Activated T-helper 2 cell treated with anti-CD3 and anti-CD28 coated beads, Interferon-gamma antibody, Interleukin-2, Interleukin-4, amounts not matched to agents 10 μg/mL and 5 μg/mL and 100 μg/mL, durations not matched to agents 14 hours and 24 hours and 36 hours (primary cell): ENCODE measurements around the gene C14orf180. TPM values are rescaled to one million over a fixed set of nuclear protein-coding genes. Genes with fewer than 3 reads are reported as not detected.

Source experiments
- DNase-seq: peaks from one replicate; pipeline ENCODE4 v3.0.0; 2021; ENCODE audit warnings: low spot score
- H3K27ac Mint-ChIP-seq: one replicate; pipeline ENCODE4 v1.8.0; 2021; ENCODE audit warnings: mixed read lengths
- H3K27me3 Mint-ChIP-seq: one replicate; pipeline ENCODE4 v1.8.0; 2021; ENCODE audit warnings: low read depth, mixed read lengths
- H3K36me3 Mint-ChIP-seq: one replicate; pipeline ENCODE4 v1.8.0; 2021; ENCODE audit warnings: low read depth, mixed read lengths
- H3K4me1 Mint-ChIP-seq: one replicate; pipeline ENCODE4 v1.8.0; 2021; ENCODE audit warnings: low read depth, mixed read lengths
- H3K4me3 Mint-ChIP-seq: one replicate; pipeline ENCODE4 v1.8.0; 2021; ENCODE audit warnings: low read depth, mild to moderate bottlenecking, moderate library complexity, mixed read lengths
- H3K9me3 Mint-ChIP-seq: one replicate; pipeline ENCODE4 v1.8.0; 2021; ENCODE audit warnings: mixed read lengths
- intact Hi-C: fragments of 100-400 bp; cut with micrococcal nuclease; formaldehyde crosslinking; loops from one replicate; pipeline ENCODE4 v1.15.1; 2023
- total RNA-seq: library from RNA; stranded (reverse); gene quantifications from 2 replicates; pipeline ENCODE4 v1.2.3, GENCODE V29; 2022

Gene C14orf180
- total RNA-seq, 1 donor from 2014 or later, result not detected

DNA sequence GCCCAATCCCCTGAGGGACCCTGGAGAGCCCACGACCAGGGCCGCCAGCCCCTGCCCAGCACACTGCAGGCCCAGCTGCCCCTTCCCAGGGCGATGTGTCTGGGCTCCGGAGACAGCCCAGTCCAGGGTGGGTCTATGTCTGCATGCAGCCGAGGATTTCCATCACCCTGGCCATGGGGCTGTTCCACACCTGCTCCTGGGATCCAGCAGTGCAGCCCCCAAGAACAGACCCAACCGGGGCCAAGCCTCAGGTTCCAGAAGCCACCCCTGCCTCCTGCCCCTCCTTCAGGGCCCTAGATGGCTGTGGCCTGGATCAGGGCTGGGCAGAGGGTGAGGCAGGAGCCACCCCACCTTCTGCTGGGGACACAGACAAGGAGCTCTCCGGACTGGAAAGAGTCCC is 11.5 kb downstream of the C14orf180 start:
- no peak for DNase-seq
- Mint-ChIP-seq H3K27me3 (no peaks in the 10 kb centered on the region), H3K27ac (no peak overlapping the region), H3K4me1 (no peaks in the 10 kb centered on the region), H3K9me3 (no peaks in the 10 kb centered on the region), H3K4me3 (no peak overlapping the region), H3K36me3 (no peaks in the 10 kb centered on the region)
- intact Hi-C loops, result no loop called here

DNA sequence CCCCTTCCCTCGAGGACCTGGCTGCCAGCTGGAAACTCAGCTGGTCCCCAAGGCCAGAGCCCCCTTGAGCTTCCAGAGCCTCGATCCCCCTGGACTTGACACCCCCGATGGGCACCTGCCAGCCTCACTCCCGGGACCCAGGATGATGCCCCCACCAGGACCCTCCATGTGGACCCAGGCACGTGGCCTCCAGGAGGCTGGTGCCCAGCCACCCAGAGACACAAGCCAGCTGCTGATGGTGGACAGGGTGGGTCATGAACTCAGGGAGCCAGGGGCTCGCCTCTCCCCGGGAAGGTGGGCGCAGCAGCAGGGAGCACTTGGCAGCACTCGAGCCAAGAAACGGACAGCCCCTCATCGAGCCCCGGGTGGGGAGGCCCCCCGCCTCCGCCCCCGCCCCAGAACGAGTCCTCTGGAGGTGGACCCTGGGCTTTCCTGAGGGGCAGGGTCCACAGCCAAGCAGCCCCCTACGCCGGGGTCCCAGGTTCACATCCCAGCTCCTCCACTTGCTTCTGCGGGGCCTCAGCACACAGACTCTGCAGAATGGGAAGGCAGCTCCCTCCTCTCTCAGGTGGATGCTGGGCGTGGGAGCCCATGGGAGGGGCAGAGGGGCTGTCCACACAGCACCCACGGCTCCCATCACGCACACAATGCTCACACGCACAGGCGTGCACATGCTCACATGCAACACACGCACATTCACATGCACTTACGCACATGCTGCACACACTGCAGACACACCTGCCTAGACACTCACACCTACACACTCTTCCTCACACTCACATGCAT is 12.1 kb downstream of the C14orf180 start:
- intact Hi-C loops, result no loop called here
- H3K9me3 Mint-ChIP-seq, result no peaks in the 10 kb centered on the region
- no peaks in the 10 kb centered on the region for H3K36me3 Mint-ChIP-seq
- no peak overlapping the region for H3K4me3 Mint-ChIP-seq
- no peak overlapping the region for H3K27ac Mint-ChIP-seq
- no peak for DNase-seq
- H3K27me3 Mint-ChIP-seq, result no peaks in the 10 kb centered on the region
- H3K4me1 Mint-ChIP-seq, result no peaks in the 10 kb centered on the region

DNA sequence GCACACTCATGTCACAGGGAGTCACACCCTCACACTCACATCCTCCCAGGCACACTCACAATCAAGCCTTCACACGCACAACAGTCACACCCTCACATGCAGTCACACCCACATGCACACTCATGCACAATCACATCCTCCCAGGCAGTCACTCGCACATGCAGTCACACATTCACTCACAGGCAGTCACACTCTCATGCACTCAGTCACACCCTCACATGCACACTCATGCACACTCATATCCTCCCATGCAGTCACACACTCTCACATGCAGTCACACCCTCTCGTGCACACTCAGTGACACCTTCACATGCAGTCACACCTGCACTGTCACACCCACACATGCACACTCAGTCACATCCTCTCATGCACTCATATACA is 12.7 kb downstream of the C14orf180 start:
- Mint-ChIP-seq H3K4me1 (no peaks in the 10 kb centered on the region), H3K4me3 (no peak overlapping the region), H3K36me3 (no peaks in the 10 kb centered on the region), H3K9me3 (no peaks in the 10 kb centered on the region), H3K27me3 (no peaks in the 10 kb centered on the region), H3K27ac (no peak overlapping the region)
- intact Hi-C loops, result no loop called here
- DNase-seq, result no peak

DNA sequence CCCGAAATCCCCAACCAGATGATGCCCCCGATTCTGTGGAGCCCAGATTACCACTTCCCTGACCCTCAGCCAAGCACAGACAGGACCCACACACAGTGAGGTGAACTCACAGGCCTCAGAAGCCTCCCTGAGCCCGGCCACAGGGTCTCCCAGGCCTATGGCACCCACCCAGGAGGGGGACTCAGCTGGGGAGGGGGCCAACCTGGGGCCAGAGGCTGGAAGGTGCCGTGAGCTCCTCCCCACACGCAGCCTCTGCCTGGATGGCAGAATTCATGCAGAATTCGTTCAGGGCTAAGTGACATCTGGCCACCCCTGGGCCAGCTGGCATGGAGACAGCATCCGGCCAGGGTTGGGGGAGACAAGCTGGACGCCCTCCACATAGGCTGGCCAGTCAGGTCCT is 13.2 kb downstream of the C14orf180 start:
- Mint-ChIP-seq H3K36me3 (no peaks in the 10 kb centered on the region), H3K4me3 (no peak overlapping the region), H3K27ac (no peak overlapping the region), H3K9me3 (no peaks in the 10 kb centered on the region), H3K4me1 (no peaks in the 10 kb centered on the region), H3K27me3 (no peaks in the 10 kb centered on the region)
- no peak for DNase-seq
- intact Hi-C loops, result no loop called here

DNA sequence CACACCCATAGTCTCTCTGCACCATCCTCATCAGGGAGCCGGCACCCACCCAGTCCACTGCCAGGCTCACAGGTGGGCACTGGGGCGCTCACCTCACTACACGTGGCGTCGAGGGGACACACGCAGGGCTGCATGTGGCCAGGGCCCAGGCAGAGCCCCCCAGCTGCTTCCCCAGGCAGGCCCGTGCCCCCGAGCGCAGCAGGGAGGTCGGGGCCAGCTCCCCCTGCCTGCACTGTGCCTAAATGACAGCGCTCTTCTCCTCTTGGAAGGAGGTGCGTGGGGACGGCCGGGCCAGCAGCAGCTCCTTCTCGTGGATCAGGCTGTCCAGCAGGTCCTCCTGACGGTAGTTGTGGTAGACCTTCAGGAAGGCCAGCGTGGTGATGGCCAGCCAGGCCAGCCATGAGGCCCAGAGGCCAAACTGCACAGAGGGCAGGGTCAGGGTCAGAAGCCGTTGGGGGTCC is 13.7 kb downstream of the C14orf180 start:
- Mint-ChIP-seq H3K27ac (no peak overlapping the region), H3K4me1 (no peaks in the 10 kb centered on the region), H3K27me3 (no peaks in the 10 kb centered on the region), H3K9me3 (no peaks in the 10 kb centered on the region), H3K4me3 (no peak overlapping the region), H3K36me3 (no peaks in the 10 kb centered on the region)
- no peak for DNase-seq
- intact Hi-C loops, result no loop called here

DNA sequence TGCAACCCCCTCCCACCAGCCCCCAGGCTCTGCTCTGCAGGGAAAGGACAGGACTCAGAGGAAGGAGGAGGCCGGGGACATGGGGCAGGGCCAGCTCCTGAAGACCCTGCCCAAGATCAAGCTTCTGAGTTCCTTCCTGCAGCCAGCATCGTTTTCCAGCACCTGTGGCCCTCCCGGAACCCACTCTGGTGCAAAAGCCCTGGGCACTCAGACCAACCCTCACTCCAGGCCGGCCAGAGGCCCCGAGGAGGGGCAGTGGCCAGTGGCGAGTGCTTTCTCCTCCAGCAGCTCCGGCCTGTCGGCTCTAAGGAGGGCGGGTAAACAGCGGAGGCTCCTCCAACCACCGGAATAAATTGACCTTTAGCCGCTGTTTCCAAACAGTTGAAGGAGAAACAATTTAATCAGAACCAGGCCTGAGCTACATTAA is 14.2 kb downstream of the C14orf180 start:
- DNase-seq, result no peak
- H3K27ac Mint-ChIP-seq, result no peak overlapping the region
- H3K4me1 Mint-ChIP-seq, result no peaks in the 10 kb centered on the region
- H3K4me3 Mint-ChIP-seq, result no peak overlapping the region
- intact Hi-C loops, result no loop called here
- H3K36me3 Mint-ChIP-seq, result no peaks in the 10 kb centered on the region
- no peaks in the 10 kb centered on the region for H3K9me3 Mint-ChIP-seq
- H3K27me3 Mint-ChIP-seq, result no peaks in the 10 kb centered on the region

DNA sequence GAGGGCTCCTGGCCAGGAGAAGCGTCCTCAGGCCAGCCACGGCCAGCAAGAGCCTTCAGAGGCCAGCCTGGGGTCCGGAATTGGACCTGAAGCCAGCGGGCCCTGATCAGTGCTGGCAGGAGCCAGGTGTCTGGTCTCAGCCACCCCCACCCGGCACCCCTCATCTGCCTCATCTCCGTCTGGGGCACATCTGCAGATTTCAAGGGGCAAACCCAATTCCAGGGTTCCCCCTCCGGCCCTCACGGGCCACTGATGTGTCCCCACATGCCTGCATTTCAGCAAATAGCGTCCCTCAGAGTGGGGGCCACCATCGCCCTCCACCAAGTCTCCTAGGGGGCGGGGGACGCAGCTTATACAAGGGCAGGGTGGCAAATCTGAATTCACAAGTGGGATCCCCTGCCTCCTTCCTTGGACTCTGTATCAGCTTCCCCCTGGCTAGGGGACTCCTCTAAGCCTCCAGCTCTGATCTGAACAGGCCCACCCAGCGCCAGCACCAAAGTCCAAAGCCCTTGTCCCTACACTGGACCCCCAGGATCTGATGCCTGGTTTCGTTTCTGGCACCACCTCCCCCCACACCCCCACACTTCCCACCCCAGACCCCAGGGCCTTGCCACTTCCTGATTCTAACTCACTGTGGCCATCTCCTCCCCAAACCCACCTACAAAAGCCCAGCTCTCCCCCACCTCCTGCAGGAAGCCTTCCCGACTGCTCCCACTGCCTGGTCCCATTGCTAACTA is 14.9 kb downstream of the C14orf180 start:
- Mint-ChIP-seq H3K27ac (no peak overlapping the region), H3K36me3 (no peaks in the 10 kb centered on the region), H3K4me1 (no peaks in the 10 kb centered on the region), H3K9me3 (no peaks in the 10 kb centered on the region), H3K4me3 (no peak overlapping the region), H3K27me3 (no peaks in the 10 kb centered on the region)
- no peak for DNase-seq
- intact Hi-C loops, result no loop called here

DNA sequence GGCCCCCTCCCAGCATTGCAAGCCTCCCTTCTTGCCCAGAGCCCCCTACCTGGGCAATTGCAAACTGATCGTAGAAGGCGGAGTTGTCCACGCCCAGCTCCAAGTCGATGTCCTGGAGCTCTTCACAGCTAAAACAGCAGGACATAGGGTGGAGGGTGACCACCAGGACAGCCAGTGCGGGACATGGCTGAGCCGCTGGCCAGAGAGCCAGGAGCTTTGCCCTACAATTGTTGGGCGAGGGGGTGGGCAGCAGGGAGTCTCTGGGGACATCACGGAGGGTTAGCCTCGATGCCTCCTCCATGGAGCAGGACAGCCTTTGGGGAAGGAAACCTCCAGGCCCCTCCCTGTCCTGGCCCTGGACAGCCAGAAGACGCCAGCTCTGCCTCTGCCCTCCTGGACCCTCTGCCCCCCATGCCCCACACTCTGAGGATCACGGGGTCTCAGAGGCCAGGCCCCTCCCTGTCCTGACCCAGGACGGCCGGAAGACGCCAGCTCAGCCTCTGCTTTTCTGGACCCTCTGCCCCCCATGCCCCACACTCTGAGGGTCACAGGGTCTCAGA is 15.6 kb downstream of the C14orf180 start:
- no peak for DNase-seq
- Mint-ChIP-seq H3K4me1 (no peaks in the 10 kb centered on the region), H3K36me3 (no peaks in the 10 kb centered on the region), H3K27ac (no peak overlapping the region), H3K4me3 (no peak overlapping the region), H3K9me3 (no peaks in the 10 kb centered on the region), H3K27me3 (no peaks in the 10 kb centered on the region)
- intact Hi-C loops, result no loop called here

DNA sequence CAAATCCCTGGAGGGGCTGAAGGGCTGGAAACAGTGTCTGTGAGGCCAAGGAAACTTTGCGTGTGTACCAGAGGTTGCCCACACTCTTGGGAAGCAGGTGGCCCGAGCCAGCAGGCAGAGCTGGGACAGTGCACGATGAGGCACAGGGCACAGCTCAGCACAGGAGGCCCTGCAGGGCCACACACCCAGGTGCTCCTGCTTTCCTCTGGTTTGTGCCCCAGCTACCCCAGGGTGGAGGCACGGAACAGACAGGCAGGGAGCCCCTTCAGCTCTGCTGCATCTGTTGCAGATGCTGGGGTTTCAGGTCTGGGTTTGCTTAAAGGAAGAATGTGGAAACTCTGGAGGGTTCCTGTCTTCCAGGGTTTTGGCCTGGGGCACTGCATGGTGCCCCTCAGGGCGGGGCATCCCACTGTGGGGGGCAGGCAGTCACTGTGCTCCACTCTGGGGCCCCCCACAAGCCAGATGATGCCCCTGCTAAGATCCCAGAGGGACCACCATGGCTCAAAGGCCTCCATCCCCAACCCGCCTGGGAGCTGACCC is 16.4 kb downstream of the C14orf180 start:
- Mint-ChIP-seq H3K9me3 (no peaks in the 10 kb centered on the region), H3K27ac (no peak overlapping the region), H3K27me3 (no peaks in the 10 kb centered on the region), H3K36me3 (no peaks in the 10 kb centered on the region), H3K4me3 (no peak overlapping the region), H3K4me1 (no peaks in the 10 kb centered on the region)
- intact Hi-C loops, result no loop called here
- DNase-seq, result no peak

DNA sequence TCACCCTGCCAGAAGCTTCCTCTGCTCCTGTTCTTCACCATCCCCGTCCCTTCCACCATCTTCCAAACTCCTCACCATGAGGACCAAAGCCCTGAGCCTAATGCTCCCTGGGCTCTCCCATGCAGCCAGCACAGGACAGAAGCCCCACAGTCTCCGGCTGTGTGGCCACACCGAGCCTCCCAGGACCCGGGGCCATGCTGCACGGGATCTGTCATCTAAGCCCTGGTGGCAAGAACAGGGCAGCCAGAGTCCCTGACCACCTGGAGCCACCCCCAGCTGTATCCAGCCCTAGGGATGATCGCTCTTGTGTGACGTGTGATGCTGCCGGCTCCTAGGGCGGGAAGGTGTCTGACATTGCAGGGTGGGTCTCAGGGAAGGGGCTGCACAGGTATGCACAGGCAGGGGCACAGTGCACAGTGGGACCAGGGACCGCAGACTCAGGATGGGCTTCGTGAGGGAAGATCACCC is 16.9 kb downstream of the C14orf180 start:
- Mint-ChIP-seq H3K4me3 (no peak overlapping the region), H3K4me1 (no peaks in the 10 kb centered on the region), H3K9me3 (no peaks in the 10 kb centered on the region), H3K27ac (no peak overlapping the region), H3K27me3 (no peaks in the 10 kb centered on the region), H3K36me3 (no peaks in the 10 kb centered on the region)
- DNase-seq, result no peak
- intact Hi-C loops, result no loop called here

DNA sequence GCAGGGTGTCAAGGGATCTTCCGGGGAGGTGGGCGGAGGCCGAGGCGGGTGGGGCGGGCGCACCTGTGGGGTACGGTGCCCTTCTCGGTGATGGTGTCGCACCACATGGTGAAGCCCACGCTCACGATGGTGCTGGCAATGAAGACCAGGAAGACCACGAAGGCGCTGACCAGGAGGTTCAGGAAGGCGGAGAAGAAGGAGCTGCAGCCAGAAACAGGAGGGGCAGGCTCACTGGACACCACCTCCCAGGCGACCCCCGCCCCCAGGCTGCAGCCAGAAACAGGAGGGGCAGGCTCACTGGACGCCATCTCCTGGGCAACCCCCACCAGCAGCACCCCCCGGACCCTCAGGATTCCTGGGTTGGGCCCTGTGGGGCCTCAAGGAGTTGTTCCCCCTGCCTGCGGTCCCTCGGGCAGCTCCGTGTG is 17.4 kb downstream of the C14orf180 start:
- no peaks in the 10 kb centered on the region for H3K27me3 Mint-ChIP-seq
- H3K36me3 Mint-ChIP-seq, result no peaks in the 10 kb centered on the region
- no peak for DNase-seq
- H3K4me3 Mint-ChIP-seq, result no peak overlapping the region
- intact Hi-C loops, result no loop called here
- H3K9me3 Mint-ChIP-seq, result no peaks in the 10 kb centered on the region
- H3K27ac Mint-ChIP-seq, result no peak overlapping the region
- no peaks in the 10 kb centered on the region for H3K4me1 Mint-ChIP-seq

DNA sequence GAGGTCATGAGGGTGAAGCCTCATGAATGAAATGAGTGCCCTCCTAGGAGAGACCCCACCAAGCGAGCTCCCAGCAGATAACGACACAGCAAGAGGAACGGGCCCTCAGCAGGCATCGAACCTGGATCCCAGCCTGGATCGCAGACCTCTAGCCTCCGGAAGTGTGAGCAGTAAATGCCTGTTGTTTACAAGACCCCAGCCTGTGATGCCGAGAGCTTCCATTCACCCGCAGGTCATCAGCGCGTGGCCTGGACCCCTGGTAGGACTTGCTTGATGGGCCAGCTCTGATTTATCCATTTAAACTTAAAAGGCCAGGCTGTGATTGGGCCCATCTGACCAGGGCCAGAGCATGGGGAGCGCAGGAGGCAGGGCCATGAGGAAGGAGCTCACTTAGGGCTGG is 18.0 kb downstream of the C14orf180 start:
- Mint-ChIP-seq H3K27ac (no peak overlapping the region), H3K9me3 (no peaks in the 10 kb centered on the region), H3K36me3 (no peaks in the 10 kb centered on the region), H3K27me3 (no peaks in the 10 kb centered on the region), H3K4me1 (no peaks in the 10 kb centered on the region), H3K4me3 (no peak overlapping the region)
- no peak for DNase-seq
- intact Hi-C loops, result no loop called here
